Epithelial cell of proximal tubule (primary cell): ENCODE measurements around the gene ZBTB21. TPM values are rescaled to one million over a fixed set of nuclear protein-coding genes. Genes with fewer than 3 reads are reported as not detected.

Source experiments
- DNase-seq: peaks from one replicate; pipeline ENCODE4 v3.0.0-alpha.2; 2011; ENCODE audit warnings: low read depth
- H3K4me3 ChIP-seq: 2 replicates; pipeline ENCODE4 v1.5.1; 2011; ENCODE audit warnings: low read depth, mild to moderate bottlenecking, low read length
- total RNA-seq: library from RNA; depleted of rRNA; stranded (reverse); fragments of >200 nt; gene quantifications from 2 replicates; pipeline ENCODE4 v1.2.3, GENCODE V29; 2015
- TF ChIP-seq, protein P1 (sequence below): conservative IDR thresholded peaks from 2 replicates; pipeline ENCODE4 v1.5.1; 2012; ENCODE audit warnings: low read depth, mild to moderate bottlenecking, low read length

ZBTB21 gene
- total RNA-seq, 1 donor from 2014 or later = 6.3 TPM

DNA sequence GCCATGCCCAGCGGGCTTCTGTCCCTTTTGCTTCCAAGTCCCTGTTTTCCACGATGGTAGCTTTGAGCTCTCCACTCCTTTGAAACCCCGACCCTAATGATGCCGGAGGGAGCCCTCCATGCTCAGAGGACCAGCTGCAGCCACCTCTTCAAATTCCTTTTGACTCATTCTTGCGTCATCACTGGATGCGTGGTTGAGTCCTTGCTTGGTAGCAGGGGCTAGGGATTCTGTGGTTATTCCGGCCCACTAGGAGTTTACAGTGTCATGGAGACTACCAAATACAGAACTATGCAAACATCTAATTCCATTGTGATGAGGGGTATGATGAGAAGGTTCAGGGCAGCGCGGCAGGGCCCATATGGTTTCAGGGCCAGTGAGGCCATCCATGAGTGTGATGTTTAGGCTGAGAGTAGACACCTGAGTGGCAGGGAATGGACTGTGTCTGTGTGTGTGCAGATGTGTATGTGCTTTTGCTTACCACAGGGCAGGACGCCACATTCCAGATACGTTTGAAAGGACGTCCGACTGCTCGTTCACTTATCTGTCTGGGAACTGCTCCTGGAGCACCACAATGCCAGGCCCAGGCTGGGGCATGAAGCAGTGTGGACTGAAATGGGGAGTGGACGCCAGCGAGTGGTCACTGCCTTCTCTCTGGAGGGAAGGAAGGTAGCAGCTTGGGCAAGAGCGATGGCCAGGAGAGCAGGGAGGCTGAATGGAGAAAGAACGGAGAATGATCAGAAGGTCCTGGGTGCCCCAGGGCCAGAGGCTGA is 30.4 kb upstream of the ZBTB21 start:
- DNase-seq = peak; percentile 97
- TF ChIP-seq, protein P1, sequence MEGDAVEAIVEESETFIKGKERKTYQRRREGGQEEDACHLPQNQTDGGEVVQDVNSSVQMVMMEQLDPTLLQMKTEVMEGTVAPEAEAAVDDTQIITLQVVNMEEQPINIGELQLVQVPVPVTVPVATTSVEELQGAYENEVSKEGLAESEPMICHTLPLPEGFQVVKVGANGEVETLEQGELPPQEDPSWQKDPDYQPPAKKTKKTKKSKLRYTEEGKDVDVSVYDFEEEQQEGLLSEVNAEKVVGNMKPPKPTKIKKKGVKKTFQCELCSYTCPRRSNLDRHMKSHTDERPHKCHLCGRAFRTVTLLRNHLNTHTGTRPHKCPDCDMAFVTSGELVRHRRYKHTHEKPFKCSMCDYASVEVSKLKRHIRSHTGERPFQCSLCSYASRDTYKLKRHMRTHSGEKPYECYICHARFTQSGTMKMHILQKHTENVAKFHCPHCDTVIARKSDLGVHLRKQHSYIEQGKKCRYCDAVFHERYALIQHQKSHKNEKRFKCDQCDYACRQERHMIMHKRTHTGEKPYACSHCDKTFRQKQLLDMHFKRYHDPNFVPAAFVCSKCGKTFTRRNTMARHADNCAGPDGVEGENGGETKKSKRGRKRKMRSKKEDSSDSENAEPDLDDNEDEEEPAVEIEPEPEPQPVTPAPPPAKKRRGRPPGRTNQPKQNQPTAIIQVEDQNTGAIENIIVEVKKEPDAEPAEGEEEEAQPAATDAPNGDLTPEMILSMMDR = no peak
- H3K4me3 ChIP-seq = no peak overlapping the region

DNA sequence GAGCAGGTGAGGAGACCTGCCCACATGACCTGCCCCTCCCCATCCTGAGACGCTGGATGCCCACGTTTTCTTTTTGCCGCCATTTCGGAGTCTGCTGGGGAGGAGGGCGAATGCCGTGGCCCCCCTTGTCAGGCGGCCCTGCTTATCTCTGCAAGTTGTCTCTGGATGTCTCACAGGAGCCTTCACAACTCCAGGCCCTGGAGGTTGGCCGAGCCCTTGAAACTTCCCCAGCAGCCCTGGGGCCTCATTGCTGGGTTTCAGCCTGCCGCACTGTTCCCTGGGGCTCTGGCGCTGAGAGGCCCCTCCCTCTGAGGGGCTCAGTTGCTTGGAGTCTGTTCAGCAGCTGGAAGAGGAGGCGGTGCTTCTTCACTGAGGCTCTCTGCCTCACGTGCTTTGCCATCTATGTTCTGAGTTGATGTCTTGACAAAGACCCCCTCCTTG is 29.8 kb upstream of the ZBTB21 start:
- TF ChIP-seq, protein P1 = no peak

GRCh38 chr21:42039470-42039901 is 29.3 kb upstream of the ZBTB21 start:
- DNase-seq = peak; percentile 46
- TF ChIP-seq, protein P1 = no peak
- no peak overlapping the region for H3K4me3 ChIP-seq

More for the DNA sequence above, 29.8 kb upstream of the ZBTB21 start:
- DNase-seq = no peak
- H3K4me3 ChIP-seq = no peak overlapping the region

DNA sequence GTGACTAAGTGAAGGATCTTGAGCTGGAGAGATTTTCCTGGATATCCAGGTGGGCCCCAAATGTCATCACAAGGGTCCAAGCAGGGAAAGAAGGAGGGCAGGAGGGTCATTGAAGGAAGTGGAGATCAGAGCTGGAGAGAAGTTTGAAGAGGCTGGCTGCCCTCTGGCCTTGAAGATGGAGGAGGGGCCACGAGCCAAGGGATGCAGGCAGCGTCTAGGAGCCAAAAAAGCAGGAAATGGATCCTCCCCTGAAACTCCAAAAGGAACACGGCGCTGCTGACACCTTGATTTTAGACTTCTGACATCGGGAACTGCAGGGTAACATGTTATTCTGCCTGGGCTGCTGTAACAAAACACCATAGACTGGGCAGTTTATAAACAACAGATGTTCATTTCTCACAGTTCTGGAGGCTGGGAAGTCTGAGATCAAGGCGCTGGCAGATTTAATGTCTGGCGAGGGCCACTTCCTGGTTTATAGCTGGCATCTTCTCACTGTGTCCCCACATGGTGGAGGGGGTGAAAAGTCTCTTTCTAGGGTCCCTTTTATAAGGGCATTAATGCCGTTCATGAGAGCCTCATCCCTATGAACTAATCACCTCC is 28.8 kb upstream of the ZBTB21 start:
- DNase-seq = no peak
- TF ChIP-seq, protein P1 = no peak

DNA sequence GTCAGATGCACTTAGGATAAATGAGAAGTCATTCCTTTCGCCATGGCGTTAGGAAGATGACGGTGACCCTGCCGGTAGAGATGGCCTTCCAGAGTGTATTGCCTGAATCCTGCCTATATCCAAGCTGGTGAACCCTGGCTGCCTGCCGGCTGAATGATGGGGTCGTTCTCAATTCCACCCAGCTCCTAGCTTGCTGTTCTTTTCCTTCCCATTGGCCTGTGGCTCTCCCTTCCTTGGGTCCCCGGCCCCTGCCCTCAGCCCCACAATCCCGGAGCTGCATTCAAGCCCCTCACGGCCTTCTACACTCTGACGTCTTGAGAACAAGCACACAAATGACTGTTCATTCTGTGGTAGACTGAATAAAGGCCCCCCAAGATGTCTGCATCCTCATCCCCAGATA is 28.2 kb upstream of the ZBTB21 start:
- no peak for DNase-seq
- H3K4me3 ChIP-seq = no peak overlapping the region
- TF ChIP-seq, protein P1 = no peak

More for the DNA sequence above, 28.8 kb upstream of the ZBTB21 start:
- no peak overlapping the region for H3K4me3 ChIP-seq

GRCh38 chr21:42037943-42038342 is 27.8 kb upstream of the ZBTB21 start:
- TF ChIP-seq, protein P1 = no peak
- DNase-seq = no peak
- H3K4me3 ChIP-seq = no peak overlapping the region
